GM10266 (cell line): ENCODE measurements around the gene HOXB8.
A peak's percentile ranks its signal among the peaks of the same experiment; 100 is the strongest.

Source experiments
- DNase-seq: peaks from one replicate; pipeline ENCODE4 v3.0.0; 2012; ENCODE audit errors: extremely low spot score
- TF ChIP-seq, protein P1 (sequence below): IDR thresholded peaks from 2 replicates; pipeline ENCODE4 v1.5.1; 2012; ENCODE audit warnings: mild to moderate bottlenecking, low read depth; ENCODE audit not compliant: control insufficient read depth, insufficient read depth; ENCODE audit errors: missing control alignments

The HOXB8 gene

DNA sequence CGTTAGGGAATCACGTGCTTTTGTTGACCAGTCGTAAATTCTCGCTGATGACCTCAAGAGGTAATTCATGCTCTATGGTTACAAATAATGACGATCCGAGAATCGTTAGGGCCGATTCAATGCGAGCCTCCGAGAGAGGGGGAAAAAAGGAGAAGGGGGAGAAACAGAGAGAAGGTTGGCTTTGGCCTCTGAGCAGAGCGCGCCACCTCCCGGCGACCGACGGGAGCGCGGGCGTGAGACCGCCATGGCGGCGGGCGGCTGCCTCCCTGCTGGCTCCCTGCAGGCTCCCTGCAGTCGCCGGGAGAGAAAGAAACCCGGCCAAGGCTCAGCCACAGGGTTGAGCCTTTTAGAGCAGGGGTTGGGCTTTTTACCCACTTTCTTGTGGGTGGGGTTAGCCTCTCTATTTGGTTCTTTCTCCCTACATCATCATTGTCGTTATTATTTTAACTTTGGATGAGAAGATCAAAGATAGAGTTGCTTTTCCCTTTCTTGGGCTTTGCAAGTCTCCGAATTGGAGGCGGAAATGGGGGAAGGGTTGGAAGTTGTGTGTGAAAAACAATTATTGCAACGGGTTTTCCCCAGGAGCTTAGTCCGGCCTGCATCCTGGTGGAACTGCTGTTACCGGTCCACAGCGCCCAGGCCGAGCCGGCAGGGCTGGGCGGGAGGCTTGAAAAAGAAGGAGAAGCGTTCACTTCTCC, 21.1 kb downstream of the HOXB8 start:
- TF ChIP-seq, protein P1, sequence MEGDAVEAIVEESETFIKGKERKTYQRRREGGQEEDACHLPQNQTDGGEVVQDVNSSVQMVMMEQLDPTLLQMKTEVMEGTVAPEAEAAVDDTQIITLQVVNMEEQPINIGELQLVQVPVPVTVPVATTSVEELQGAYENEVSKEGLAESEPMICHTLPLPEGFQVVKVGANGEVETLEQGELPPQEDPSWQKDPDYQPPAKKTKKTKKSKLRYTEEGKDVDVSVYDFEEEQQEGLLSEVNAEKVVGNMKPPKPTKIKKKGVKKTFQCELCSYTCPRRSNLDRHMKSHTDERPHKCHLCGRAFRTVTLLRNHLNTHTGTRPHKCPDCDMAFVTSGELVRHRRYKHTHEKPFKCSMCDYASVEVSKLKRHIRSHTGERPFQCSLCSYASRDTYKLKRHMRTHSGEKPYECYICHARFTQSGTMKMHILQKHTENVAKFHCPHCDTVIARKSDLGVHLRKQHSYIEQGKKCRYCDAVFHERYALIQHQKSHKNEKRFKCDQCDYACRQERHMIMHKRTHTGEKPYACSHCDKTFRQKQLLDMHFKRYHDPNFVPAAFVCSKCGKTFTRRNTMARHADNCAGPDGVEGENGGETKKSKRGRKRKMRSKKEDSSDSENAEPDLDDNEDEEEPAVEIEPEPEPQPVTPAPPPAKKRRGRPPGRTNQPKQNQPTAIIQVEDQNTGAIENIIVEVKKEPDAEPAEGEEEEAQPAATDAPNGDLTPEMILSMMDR = peak; percentile 96
- peak; percentile 93 for DNase-seq

DNA sequence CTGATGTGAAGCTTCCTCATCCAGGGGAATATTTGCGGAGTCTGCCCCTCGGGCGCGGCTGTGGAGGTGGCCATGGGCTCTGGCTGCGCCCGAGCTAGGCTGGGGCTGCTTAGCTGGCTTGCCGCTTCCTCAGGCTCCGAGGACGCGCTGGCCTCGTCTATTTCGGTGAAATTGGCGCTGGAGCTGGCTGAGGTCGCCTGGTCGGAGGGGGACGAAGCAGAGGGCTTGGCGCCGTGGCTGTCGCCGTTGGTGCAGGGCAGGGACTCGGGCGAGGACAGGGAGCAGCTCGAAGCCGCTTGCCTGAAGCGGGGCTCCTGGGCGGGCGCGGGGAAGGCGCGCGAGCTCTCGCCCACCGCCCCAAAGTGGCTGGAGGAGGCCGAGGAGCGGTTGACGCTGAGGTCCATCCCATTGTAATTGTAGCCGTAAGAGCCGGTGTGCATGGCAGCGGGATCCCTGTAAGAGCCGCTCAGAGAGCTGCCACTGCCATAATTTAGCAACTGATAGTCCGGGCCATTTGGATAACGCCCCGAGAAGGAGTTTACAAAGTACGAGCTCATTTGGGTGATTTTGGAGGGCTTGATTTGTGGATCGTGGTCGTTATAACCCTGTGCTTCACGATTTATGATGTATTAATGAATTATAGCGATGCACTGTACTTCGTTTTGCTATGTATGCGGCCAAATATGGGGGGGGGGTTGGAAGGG, 21.8 kb downstream of the HOXB8 start, which contains the start of gene HOXB5:
Gene HOXB5 (minus strand): TSS at position 654 of the 704 bp plus-strand sequence. CDS start 97 bp downstream, at position 557.
- no peak for DNase-seq
- TF ChIP-seq, protein P1 = no peak

DNA sequence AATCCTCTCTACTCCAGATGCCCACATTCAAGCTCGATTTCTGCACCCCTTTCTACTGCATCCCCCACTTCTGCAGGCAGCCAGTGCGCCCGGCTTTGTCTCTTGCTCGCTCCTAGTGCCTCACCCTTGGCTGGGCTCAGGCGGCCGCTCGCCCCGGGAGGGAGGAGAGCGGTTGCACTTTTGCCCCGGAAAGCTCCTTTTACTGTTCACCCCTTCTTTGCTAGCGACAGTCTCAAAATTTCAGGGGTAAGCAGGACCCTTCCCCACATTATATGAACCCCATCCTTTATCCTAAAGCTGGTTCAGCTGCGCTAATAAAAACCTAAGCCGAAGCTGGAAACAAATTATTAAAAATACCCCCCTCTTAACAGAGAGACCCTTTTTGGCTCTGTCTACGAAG, 22.5 kb downstream of the HOXB8 start:
- TF ChIP-seq, protein P1 = no peak
- DNase-seq = no peak

DNA sequence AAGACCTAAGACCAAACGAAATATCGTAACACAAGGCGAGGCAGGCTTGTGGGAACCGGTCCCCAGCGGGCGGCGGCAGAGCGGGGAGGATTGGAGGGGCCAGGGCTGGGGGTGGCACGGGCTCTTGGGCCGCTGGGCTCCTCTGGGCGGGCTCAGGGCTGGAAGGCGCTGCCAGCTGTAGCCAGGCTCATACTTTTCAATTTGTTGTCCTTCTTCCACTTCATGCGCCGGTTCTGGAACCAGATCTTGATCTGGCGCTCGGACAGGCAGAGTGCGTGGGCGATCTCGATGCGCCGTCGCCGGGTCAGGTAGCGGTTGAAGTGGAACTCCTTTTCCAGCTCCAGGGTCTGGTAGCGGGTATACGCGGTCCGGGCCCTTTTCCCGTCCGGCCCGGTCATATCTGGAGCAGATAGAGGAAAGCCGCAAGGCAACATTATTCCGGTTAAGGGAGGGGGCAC, 23.0 kb downstream of the HOXB8 start:
- TF ChIP-seq, protein P1 = no peak
- DNase-seq = no peak

DNA sequence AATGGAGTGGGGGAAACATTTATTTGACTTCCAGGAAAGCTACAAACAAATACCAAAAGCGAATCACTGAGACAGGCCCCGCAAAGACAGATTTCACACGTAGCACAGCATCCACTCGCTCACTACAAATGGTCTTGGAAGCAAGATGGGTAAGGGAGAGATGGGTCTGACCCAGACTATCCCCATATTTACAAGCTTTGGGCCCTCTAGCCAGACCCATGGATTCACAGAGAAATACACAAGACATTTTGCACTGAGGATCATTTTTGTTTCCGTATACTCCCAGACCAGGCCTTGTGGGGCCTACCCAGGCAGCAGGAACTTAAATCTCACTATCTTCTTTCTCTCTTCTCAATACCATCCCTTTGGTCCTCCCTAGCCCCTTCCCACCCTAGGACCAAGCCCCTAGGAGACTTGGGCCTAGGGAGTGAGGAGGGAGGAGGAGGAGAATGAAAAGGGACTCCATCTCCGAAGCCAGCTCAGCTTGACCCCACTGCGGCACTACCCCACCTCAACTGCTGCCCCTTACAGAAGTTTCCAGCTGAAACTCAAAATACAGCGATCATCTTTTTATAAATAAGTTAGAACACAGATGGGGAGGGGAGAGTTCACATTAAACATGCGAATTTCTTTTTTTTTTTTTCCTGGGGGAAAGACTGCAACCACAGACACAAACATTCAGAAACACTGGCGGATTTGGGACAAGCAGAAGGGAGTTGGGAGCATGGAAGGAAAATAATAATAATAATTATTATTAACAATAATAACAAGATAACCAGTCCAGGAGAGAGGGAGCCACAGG, 23.6 kb downstream of the HOXB8 start:
- TF ChIP-seq, protein P1 = no peak
- no peak for DNase-seq

DNA sequence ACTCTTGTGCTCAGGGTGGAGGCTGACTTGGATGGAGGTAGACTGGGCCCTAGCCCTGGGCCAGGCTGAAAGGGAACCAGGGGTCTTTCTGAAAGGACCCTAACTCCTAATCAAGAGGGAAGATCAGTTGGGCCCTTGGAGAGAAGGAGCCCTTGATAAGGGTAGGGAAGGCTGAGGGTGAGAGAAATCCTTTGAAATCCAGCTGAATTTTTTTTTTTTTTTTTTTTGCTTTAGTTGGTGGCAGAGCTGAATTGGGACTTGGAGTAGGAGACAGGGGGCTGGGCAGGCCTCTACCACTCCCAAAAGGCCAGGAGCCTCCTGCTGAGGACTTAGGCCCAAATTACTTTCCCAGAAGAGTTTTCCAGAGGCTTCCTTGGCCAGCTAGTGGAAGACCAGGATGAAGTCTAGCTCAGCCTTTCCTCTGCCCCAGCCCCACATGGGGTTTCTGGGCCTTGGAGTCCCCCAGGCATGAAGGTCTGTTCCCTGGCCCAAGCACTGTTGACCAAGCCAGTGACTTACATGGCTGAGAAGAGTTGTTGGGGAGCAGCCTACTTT, 24.4 kb downstream of the HOXB8 start:
- TF ChIP-seq, protein P1 = no peak
- DNase-seq = no peak
